K562 treated with DMSO at 1 percent for 12 hours (cell line): ENCODE measurements around the gene GAB4. TPM values are rescaled to one million over a fixed set of nuclear protein-coding genes. Genes with fewer than 3 reads are reported as not detected.

Experiments
- total RNA-seq: library from RNA; unstranded; fragments of 300-600 nt; gene quantifications from 2 replicates; pipeline ENCODE4 v1.2.3, GENCODE V29; 2022; ENCODE audit not compliant: insufficient read depth

GAB4 gene, protein sequence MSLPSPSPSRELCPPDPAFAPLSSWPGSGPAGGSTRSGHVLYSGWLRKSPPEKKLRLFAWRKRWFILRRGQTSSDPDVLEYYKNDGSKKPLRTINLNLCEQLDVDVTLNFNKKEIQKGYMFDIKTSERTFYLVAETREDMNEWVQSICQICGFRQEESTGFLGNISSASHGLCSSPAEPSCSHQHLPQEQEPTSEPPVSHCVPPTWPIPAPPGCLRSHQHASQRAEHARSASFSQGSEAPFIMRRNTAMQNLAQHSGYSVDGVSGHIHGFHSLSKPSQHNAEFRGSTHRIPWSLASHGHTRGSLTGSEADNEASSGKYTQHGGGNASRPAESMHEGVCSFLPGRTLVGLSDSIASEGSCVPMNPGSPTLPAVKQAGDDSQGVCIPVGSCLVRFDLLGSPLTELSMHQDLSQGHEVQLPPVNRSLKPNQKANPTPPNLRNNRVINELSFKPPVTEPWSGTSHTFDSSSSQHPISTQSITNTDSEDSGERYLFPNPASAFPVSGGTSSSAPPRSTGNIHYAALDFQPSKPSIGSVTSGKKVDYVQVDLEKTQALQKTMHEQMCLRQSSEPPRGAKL
- not detected in 2 replicates for total RNA-seq

DNA sequence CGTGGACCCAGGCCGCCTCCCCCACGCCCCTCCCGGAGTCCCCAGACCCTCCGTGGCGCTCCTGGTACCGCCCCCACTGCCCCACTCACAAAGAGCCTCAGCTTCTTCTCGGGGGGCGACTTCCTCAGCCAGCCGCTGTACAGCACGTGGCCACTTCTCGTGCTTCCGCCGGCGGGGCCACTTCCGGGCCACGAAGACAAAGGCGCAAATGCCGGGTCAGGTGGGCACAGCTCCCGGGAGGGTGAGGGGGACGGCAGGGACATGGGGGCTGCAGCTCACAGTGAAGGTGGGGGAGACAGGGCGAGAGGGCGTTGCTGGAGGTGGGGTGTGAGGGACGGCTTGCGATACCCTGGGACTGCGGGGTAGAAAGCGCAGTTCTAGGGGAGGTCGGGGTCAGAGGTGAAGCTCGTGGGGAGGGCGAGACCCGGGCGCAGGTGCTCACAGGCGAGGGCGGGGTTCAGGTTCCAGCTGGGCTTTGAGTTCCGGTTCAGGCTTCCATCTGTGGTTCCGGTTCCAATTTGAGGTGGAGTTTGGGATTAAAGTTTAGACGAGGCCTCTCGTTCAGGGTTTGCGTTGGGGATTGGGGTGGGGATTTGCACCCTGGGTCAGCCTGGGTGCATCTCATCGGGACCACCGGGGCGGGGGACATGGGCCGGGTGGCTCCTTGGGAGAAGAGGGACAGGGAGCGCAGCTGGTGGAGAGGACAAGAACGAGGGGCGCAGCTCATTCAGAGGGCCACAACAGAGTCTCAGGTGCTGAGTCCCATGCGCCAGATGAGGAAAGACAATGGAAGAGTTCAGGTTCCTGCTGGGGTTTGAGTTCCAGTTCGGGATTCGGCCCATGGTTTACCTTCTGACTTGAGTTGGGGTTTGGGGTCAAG lies at the start of gene GAB4:
Gene GAB4, minus strand, starts transcription at position 371 of the 880 bp plus-strand sequence. Its CDS starts 108 bp downstream, at position 263.

Other genes with a start within 250 kb of the GAB4 start
- 3.3 and 5.6 TPM in 2 replicates for gene XKR3, start 182.8 kb downstream of the GAB4 start, total RNA-seq
- gene IL17RA, start 76.8 kb upstream of the GAB4 start, total RNA-seq: 4.6 and 16.3 TPM in 2 replicates
- not detected in 2 replicates for gene TMEM121B, start 113.1 kb upstream of the GAB4 start, total RNA-seq
- gene HDHD5, start 151.1 kb upstream of the GAB4 start, total RNA-seq: 15.6 and 16.4 TPM in 2 replicates
- not detected in 2 replicates for gene ADA2, start 211.2 kb upstream of the GAB4 start, total RNA-seq